ENCODE data around the gene ST7. TPM values are rescaled to one million over a fixed set of nuclear protein-coding genes. Genes with fewer than 3 reads are reported as not detected.

The ST7 gene
- total and polyA plus RNA-seq, 2 donors (not counting 1 experiment from before 2014, with no cell fraction given), result 2.3 to 4.6 TPM

DNA sequence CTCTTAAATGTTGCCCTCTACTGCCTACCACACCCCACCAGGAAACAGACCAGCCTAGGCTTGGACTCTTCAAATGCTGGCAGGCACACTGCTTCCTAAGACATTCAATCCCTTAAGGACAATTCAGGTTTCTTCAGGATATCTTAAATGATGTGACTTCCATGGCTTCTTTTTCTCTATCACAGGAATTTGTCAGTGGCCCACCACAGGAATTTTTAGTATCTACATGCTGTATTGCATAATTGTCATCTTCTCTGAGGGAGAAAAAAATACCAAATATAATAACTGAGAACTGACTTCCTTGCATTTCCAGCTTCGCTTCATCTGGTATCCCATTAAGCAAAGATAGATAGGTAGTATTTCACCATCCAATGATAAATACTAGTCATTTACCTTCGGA lies 240.3 kb downstream of the ST7 start:
- intact Hi-C loops (cut with micrococcal nuclease), result no loop called here
- H3K4me3 Mint-ChIP-seq, result no peak overlapping the region
- H3K36me3 ChIP-seq (replicated peaks in 1 of 2; ENCODE audit: control extremely low read depth in 1 of 2, control insufficient read depth in 1 of 2, extremely low read depth in 1 of 2, insufficient read depth in 2 of 2, low read length in 1 of 2), result no peaks in the 10 kb centered on the region
- ChIA-PET POLR2A (no interaction called here), CTCF (no interaction called here)
- no peaks in the 10 kb centered on the region for H3K9me3 Mint-ChIP-seq (ENCODE audit: insufficient read depth)
- no CpG with 5 or more reads among the region's 2 CpGs for WGBS (ENCODE audit: insufficient coverage)
- no peaks in the 10 kb centered on the region for H3K9me3 ChIP-seq (ENCODE audit: control extremely low read depth in 1 of 3, control insufficient read depth in 2 of 3, insufficient read depth in 1 of 3, low read length in 2 of 3)
- H3K27ac Mint-ChIP-seq, result no peak overlapping the region
- no peaks in the 10 kb centered on the region for H3K27me3 Mint-ChIP-seq
- no peaks in the 10 kb centered on the region for H3K4me1 Mint-ChIP-seq
- DNase-seq (no peak), ATAC-seq (ENCODE audit: low read depth) (no peak)
- no peak overlapping the region for H3K4me2 ChIP-seq (replicated peaks; ENCODE audit: low read depth, low read length, poor library complexity, severe bottlenecking)
- no peak for TF ChIP-seq CTCF (IDR thresholded peaks at IDR 0.05)
- TF ChIP-seq EZH2 (IDR thresholded peaks at IDR 0.05; ENCODE audit: borderline replicate concordance, insufficient read depth, low read depth, low read length, poor library complexity, severe bottlenecking), result no peak
- no peak overlapping the region for H3K4me3 ChIP-seq (ENCODE audit: control extremely low read depth in 1 of 5, extremely low read depth in 1 of 5, insufficient read depth in 1 of 5, low read depth in 2 of 5, low read length in 4 of 5)
- no peaks in the 10 kb centered on the region for H3K79me2 ChIP-seq (ENCODE audit: control insufficient read depth, insufficient read depth, low read length)
- no peaks in the 10 kb centered on the region for H4K20me1 ChIP-seq (ENCODE audit: control insufficient read depth, insufficient read depth, low read length, poor library complexity, severe bottlenecking)
- H2AFZ ChIP-seq (ENCODE audit: insufficient read depth, low read depth, low read length, poor library complexity, severe bottlenecking), result no peak overlapping the region
- no peak overlapping the region for H3K9ac ChIP-seq (ENCODE audit: low read length)
- H3K27ac ChIP-seq (ENCODE audit: low read length in 2 of 2), result no peak overlapping the region
- H3K27me3 ChIP-seq (replicated peaks in 1 of 4; ENCODE audit: control extremely low read depth in 1 of 4, control insufficient read depth in 3 of 4, insufficient read depth in 4 of 4, low read length in 3 of 4), result no peaks in the 10 kb centered on the region
- no peaks in the 10 kb centered on the region for H3K4me1 ChIP-seq (ENCODE audit: control insufficient read depth in 2 of 2, insufficient read depth in 2 of 2, low read length in 2 of 2)

DNA sequence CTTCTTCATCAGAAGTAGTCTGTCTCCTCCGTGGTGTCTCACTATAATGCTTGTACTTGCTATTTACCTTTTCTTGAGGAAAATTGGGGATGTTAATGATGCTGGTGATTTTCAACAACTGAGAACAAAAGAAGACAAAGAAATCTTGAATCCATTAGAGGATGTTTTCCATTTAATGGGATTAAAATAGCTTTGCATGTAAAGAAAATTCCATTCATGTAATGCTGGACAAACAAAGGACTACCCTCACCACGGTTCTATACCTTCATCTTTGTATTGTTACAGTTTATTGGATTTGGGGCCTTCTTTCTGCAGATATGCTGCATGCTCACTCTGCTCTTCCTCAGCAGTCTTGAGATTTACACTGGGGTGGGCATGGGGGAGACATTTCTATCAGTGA lies 241.1 kb downstream of the ST7 start:
- H3K9me3 Mint-ChIP-seq (ENCODE audit: insufficient read depth), result no peaks in the 10 kb centered on the region
- no peaks in the 10 kb centered on the region for H3K79me2 ChIP-seq (ENCODE audit: control insufficient read depth, insufficient read depth, low read length)
- H3K4me3 Mint-ChIP-seq, result no peak overlapping the region
- H3K9me3 ChIP-seq (ENCODE audit: control extremely low read depth in 1 of 3, control insufficient read depth in 2 of 3, insufficient read depth in 1 of 3, low read length in 2 of 3), result no peaks in the 10 kb centered on the region
- H3K27ac ChIP-seq (ENCODE audit: low read length in 2 of 2), result no peak overlapping the region
- H3K27me3 Mint-ChIP-seq, result no peaks in the 10 kb centered on the region
- no peak overlapping the region for H2AFZ ChIP-seq (ENCODE audit: insufficient read depth, low read depth, low read length, poor library complexity, severe bottlenecking)
- ATAC-seq (ENCODE audit: low read depth), result no peak
- no peak overlapping the region for H3K4me3 ChIP-seq (ENCODE audit: control extremely low read depth in 1 of 5, extremely low read depth in 1 of 5, insufficient read depth in 1 of 5, low read depth in 2 of 5, low read length in 4 of 5)
- no CpG with 5 or more reads among the region's 2 CpGs for WGBS (ENCODE audit: insufficient coverage)
- H3K4me1 ChIP-seq (ENCODE audit: control insufficient read depth in 2 of 2, insufficient read depth in 2 of 2, low read length in 2 of 2), result no peaks in the 10 kb centered on the region
- ChIA-PET POLR2A (no interaction called here), CTCF (no interaction called here)
- no peak for DNase-seq
- intact Hi-C loops (cut with micrococcal nuclease), result no loop called here
- no peaks in the 10 kb centered on the region for H3K4me1 Mint-ChIP-seq
- no peak overlapping the region for H3K4me2 ChIP-seq (replicated peaks; ENCODE audit: low read depth, low read length, poor library complexity, severe bottlenecking)
- H4K20me1 ChIP-seq (ENCODE audit: control insufficient read depth, insufficient read depth, low read length, poor library complexity, severe bottlenecking), result no peaks in the 10 kb centered on the region
- no peaks in the 10 kb centered on the region for H3K27me3 ChIP-seq (replicated peaks in 1 of 4; ENCODE audit: control extremely low read depth in 1 of 4, control insufficient read depth in 3 of 4, insufficient read depth in 4 of 4, low read length in 3 of 4)
- no peak for TF ChIP-seq EZH2 (IDR thresholded peaks at IDR 0.05; ENCODE audit: borderline replicate concordance, insufficient read depth, low read depth, low read length, poor library complexity, severe bottlenecking)
- TF ChIP-seq CTCF (IDR thresholded peaks at IDR 0.05), result no peak
- no peak overlapping the region for H3K27ac Mint-ChIP-seq
- H3K9ac ChIP-seq (ENCODE audit: low read length), result no peak overlapping the region
- no peaks in the 10 kb centered on the region for H3K36me3 ChIP-seq (replicated peaks in 1 of 2; ENCODE audit: control extremely low read depth in 1 of 2, control insufficient read depth in 1 of 2, extremely low read depth in 1 of 2, insufficient read depth in 2 of 2, low read length in 1 of 2)
